Heart left ventricle (tissue), 13 donors: Measurements from ENCODE around the gene MST1.
"Not testable (repeated sequence)": the region's sequence is repeated elsewhere in the genome, so short reads cannot be mapped to it uniquely, and the experiment has no call there.

Source experiments
- POLR2A ChIP-seq, 2 donors: fragments of 450-650 bp; IDR thresholded peaks; one replicate each; pipeline ENCODE4 v1.6.1; 2017; ENCODE audit warnings: antibody characterized with exemption in 2 of 2, mild to moderate bottlenecking in 2 of 2, moderate library complexity in 2 of 2
- TF ChIP-seq, protein P1 (sequence below), 12 donors: fragments of 200-600 bp; sonication (generic) in 4 of 12; IDR thresholded peaks; one replicate each; pipeline versions ENCODE4 v1.5.0 to v1.8.0; 2018 to 2022; ENCODE audit warnings: antibody characterized with exemption in 12 of 12, mild to moderate bottlenecking in 5 of 12
- donor health status: ischemic (EF 13 %, LVEDD 7.1; RV severe dilation, severe dysfunction).
- donor health status: DM: no; HTN: yes; CAD: no.
- donor health status: DM: no; HTN: no; CAD: no.
- donor health status: ischemic (EF 25% LVEDD 6.9; RV normal size, moderate dysfunction).
- donor health status: ischemic (EF 25% LVEDD 5.7; RV mildly dilated, moderate dysfunction).
- donor health status: ischemic (EF 35%, LVEDD 5.7; RV mildly dilated, moderate dysfunction).
- donor health status: nonischemic (EF 11% LVEDD 7.7; RV severe dilation, severe dysfunction).
- donor health status: DM: yes; HTN: yes; CAD: no.
- donor health status: PGD.
- donor health status: ischemic (EF 29% LVEDD 5.4; RV normal size, mild dysfunction).
- donor health status: nonischemic (EF 23%, LVEDD 6.1; RV moderate dilation, normal function).

DNA sequence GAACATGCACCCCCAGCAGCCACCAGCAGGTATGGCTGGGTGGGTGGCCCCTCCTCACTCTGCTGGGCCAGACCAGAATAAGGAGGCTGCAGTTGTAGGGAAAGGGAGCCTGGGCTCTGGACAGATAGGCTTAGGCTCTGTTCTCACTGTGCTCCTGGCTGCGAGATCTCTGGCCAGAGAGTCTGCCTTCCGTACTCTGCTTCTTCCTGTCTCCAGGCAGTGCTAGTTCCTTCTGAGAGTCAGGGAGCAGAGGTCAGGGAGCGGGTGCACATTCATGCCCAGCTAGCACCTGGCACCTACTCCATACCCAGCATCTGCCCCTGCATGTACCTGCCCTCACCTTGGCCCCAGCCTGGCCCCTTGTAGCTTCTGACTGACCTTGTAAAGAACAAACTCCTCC is 2.2 kb upstream of the MST1 start:
- TF ChIP-seq, protein P1, sequence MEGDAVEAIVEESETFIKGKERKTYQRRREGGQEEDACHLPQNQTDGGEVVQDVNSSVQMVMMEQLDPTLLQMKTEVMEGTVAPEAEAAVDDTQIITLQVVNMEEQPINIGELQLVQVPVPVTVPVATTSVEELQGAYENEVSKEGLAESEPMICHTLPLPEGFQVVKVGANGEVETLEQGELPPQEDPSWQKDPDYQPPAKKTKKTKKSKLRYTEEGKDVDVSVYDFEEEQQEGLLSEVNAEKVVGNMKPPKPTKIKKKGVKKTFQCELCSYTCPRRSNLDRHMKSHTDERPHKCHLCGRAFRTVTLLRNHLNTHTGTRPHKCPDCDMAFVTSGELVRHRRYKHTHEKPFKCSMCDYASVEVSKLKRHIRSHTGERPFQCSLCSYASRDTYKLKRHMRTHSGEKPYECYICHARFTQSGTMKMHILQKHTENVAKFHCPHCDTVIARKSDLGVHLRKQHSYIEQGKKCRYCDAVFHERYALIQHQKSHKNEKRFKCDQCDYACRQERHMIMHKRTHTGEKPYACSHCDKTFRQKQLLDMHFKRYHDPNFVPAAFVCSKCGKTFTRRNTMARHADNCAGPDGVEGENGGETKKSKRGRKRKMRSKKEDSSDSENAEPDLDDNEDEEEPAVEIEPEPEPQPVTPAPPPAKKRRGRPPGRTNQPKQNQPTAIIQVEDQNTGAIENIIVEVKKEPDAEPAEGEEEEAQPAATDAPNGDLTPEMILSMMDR (IDR thresholded peaks at IDR 0.05): not testable (repeated sequence)
- TF ChIP-seq POLR2A (IDR thresholded peaks at IDR 0.05): not testable (repeated sequence)
